ENCODE data around the gene C22orf23. TPM values are rescaled to one million over a fixed set of nuclear protein-coding genes. Genes with fewer than 3 reads are reported as not detected.

Gene C22orf23
- total and polyA plus RNA-seq, 9 of the 15 experiments (the other 6 are each of a cell fraction or from before 2014, with no cell fraction given), result 0.25 to 1.0 (median 0.53) TPM

GRCh38 chr22:37983860-37984791 lies 30.7 kb upstream of the C22orf23 start, which contains the start of gene SOX10:
TSS of gene SOX10 (minus strand) at chr22:37984555. CDS start at chr22:37983784, 771 bp downstream.
- no TSS peak for BruUV-seq (replicated peaks)
- no peak within 1 kb of the TSS for H3K9ac ChIP-seq (ENCODE audit: insufficient read depth in 1 of 2, low read depth in 2 of 2, low read length in 2 of 2)
- no peaks in the 10 kb centered on the region for H3K36me3 ChIP-seq (ENCODE audit: control insufficient read depth, insufficient read depth, low read length)
- no peak within 1 kb of the TSS for H3K4me2 ChIP-seq (ENCODE audit: insufficient read depth, low read length)
- H3K9me3 ChIP-seq (replicated peaks; ENCODE audit: control insufficient read depth, insufficient read depth, low read depth, low read length), result no peaks in the 10 kb centered on the region
- 66% methylated on average over 5 of the region's 42 CpGs for WGBS (ENCODE audit: insufficient coverage, low coverage, missing lambda C conversion rate)
- no peaks in the 10 kb centered on the region for H4K20me1 ChIP-seq (replicated peaks; ENCODE audit: control insufficient read depth, insufficient read depth, low read length)
- no peaks in the 10 kb centered on the region for H3K79me2 ChIP-seq (ENCODE audit: control insufficient read depth, insufficient read depth, low read length)
- in situ Hi-C loops (cut with MboI) (no loop called here), intact Hi-C loops (cut with micrococcal nuclease) (no loop called here)
- ChIA-PET POLR2A (interaction anchor here (1.1 kb wide), 1 partner anchor 414 kb away, joined by 3 read pairs; no protein-coding TSS in a partner anchor), CTCF (ENCODE audit: low intra/inter-chr PET ratio) (no interaction called here)
- DNase-seq (ENCODE audit: extremely low read depth in 1 of 4, low spot score in 3 of 4) (no peak), FAIRE-seq (no peak), ATAC-seq (no peak)
- no peak within 1 kb of the TSS for H3K27ac ChIP-seq (ENCODE audit: extremely low read depth, low read depth, low read length)
- H3K9me1 ChIP-seq (ENCODE audit: control insufficient read depth, insufficient read depth, low read length), result no peaks in the 10 kb centered on the region
- no peak within 1 kb of the TSS for H2AFZ ChIP-seq (ENCODE audit: low read depth, low read length)
- H3K4me3 ChIP-seq, result no peak within 1 kb of the TSS
- H3K27me3 ChIP-seq (ENCODE audit: control insufficient read depth in 2 of 2, insufficient read depth in 2 of 2, low read length in 2 of 2), result no peaks in the 10 kb centered on the region
- peaks cover 0 to 7% of the 10 kb centered on the region in 2 experiments; a peak in 2 of 5 replicates for H3K4me1 ChIP-seq (replicated peaks in 1 of 2; ENCODE audit: control insufficient read depth in 2 of 2, insufficient read depth in 2 of 2, low read length in 2 of 2)
- TF ChIP-seq E4F1 (CRISPR knock-in tag; IDR thresholded peaks at IDR 0.05; ENCODE audit: borderline replicate concordance) (no peak), ZBTB40 (IDR thresholded peaks at IDR 0.05) (no peak), ZBTB40 (CRISPR knock-in tag; IDR thresholded peaks at IDR 0.05) (no peak), CREB5 (CRISPR knock-in tag; IDR thresholded peaks at IDR 0.05) (no peak), RBM39 (optimal IDR thresholded peaks at IDR 0.05; ENCODE audit: low read depth, low read length) (no peak), MCM3 (IDR thresholded peaks at IDR 0.05) (no peak), ZBTB1 (CRISPR knock-in tag; IDR thresholded peaks at IDR 0.05; ENCODE audit: borderline replicate concordance, low read depth) (no peak), PYGO2 (tag; IDR thresholded peaks at IDR 0.05) (no peak)

Data from K562 (cell line).